Astrocyte (in vitro differentiated cells and primary cell): ENCODE data around the gene OR13A1.
"Not testable (repeated sequence)": the region's sequence is repeated elsewhere in the genome, so short reads cannot be mapped to it uniquely, and the experiment has no call there.

Source experiments
- CTCF ChIP-seq: IDR thresholded peaks from 2 replicates; pipeline ENCODE4 v1.5.1; 2011; ENCODE audit warnings: low read depth, mild to moderate bottlenecking, inconsistent platforms, low read length, moderate library complexity; ENCODE audit not compliant: insufficient read depth
- EZH2 ChIP-seq: IDR thresholded peaks from 2 replicates; pipeline ENCODE4 v1.6.1; 2012; ENCODE audit warnings: mild to moderate bottlenecking, low read length, inconsistent platforms; ENCODE audit not compliant: insufficient read depth

GRCh38 chr10:45358961-45359360 lies 43.6 kb upstream of the OR13A1 start:
- not testable (repeated sequence) for TF ChIP-seq CTCF, EZH2
